ENCODE results near the gene DENND1C. TPM values are rescaled to one million over a fixed set of nuclear protein-coding genes. Genes with fewer than 3 reads are reported as not detected.
A peak's percentile ranks its signal among the peaks of the same experiment; 100 is the strongest.

The DENND1C gene
- total and polyA plus RNA-seq, 9 of the 15 experiments (the other 6 are each of a cell fraction or from before 2014, with no cell fraction given), result 0.03 to 1.2 (median 0.32) TPM; not detected in 1

GRCh38 chr19:6429419-6430221 is 52.0 kb downstream of the DENND1C start (continued):
- peak; percentile 78 to 85; a peak in 3 of 4 replicates for TF ChIP-seq ETV6 (IDR thresholded peaks at IDR 0.05; ENCODE audit: borderline replicate concordance in 1 of 2, low read depth in 2 of 2, low read length in 1 of 2)
- no peak for TF ChIP-seq ETV6 (CRISPR knock-in tag; IDR thresholded peaks at IDR 0.05; ENCODE audit: borderline replicate concordance)
- no peak for TF ChIP-seq XRCC5 (IDR thresholded peaks at IDR 0.05; ENCODE audit: low read depth, low read length)
- TF ChIP-seq, protein P1, sequence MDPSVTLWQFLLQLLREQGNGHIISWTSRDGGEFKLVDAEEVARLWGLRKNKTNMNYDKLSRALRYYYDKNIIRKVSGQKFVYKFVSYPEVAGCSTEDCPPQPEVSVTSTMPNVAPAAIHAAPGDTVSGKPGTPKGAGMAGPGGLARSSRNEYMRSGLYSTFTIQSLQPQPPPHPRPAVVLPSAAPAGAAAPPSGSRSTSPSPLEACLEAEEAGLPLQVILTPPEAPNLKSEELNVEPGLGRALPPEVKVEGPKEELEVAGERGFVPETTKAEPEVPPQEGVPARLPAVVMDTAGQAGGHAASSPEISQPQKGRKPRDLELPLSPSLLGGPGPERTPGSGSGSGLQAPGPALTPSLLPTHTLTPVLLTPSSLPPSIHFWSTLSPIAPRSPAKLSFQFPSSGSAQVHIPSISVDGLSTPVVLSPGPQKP (CRISPR knock-in tag; IDR thresholded peaks at IDR 0.05), result no peak
- peak; percentile 43 for TF ChIP-seq ARID1B (IDR thresholded peaks at IDR 0.05)
- peak; percentile 62 for TF ChIP-seq RBFOX2 (IDR thresholded peaks at IDR 0.05; ENCODE audit: low read depth, low read length)
- TF ChIP-seq NR2F6 (CRISPR knock-in tag; IDR thresholded peaks at IDR 0.05), result no peak
- TF ChIP-seq FOSL1 (tag; conservative IDR thresholded peaks at IDR 0.05), result no peak
- peak; percentile 37; the same call in 1 of the 2 replicates for TF ChIP-seq DPF2 (IDR thresholded peaks at IDR 0.05)
- TF ChIP-seq EWSR1 (IDR thresholded peaks at IDR 0.05; ENCODE audit: borderline replicate concordance, low read depth, partially characterized antibody), result no peak
- peak; percentile 71; the same call in 1 of the 2 replicates for TF ChIP-seq ELF1 (tag; IDR thresholded peaks at IDR 0.05)
- no peak for TF ChIP-seq BDP1 (IDR thresholded peaks at IDR 0.05; ENCODE audit: insufficient read depth, insufficient read length)
- peak; percentile 99 for TF ChIP-seq ZNF263 (CRISPR knock-in tag; IDR thresholded peaks at IDR 0.05; ENCODE audit: borderline replicate concordance)
- peak; percentile 68 for TF ChIP-seq ZEB2 (IDR thresholded peaks at IDR 0.05)
- peak; percentile 52; the same call in 1 of the 2 replicates for TF ChIP-seq HINFP (tag; conservative IDR thresholded peaks at IDR 0.05; ENCODE audit: low read depth)
- TF ChIP-seq, protein P2, sequence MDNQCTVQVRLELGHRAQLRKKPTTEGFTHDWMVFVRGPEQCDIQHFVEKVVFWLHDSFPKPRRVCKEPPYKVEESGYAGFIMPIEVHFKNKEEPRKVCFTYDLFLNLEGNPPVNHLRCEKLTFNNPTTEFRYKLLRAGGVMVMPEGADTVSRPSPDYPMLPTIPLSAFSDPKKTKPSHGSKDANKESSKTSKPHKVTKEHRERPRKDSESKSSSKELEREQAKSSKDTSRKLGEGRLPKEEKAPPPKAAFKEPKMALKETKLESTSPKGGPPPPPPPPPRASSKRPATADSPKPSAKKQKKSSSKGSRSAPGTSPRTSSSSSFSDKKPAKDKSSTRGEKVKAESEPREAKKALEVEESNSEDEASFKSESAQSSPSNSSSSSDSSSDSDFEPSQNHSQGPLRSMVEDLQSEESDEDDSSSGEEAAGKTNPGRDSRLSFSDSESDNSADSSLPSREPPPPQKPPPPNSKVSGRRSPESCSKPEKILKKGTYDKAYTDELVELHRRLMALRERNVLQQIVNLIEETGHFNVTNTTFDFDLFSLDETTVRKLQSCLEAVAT (IDR thresholded peaks at IDR 0.05), result peak; percentile 50 to 83; a peak in 3 of 4 replicates
- no peak for TF ChIP-seq PURB (CRISPR knock-in tag; IDR thresholded peaks at IDR 0.05; ENCODE audit: low read depth)
- TF ChIP-seq, protein P3, sequence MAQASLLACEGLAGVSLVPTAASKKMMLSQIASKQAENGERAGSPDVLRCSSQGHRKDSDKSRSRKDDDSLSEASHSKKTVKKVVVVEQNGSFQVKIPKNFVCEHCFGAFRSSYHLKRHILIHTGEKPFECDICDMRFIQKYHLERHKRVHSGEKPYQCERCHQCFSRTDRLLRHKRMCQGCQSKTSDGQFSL (CRISPR knock-in tag; IDR thresholded peaks at IDR 0.05), result peak; percentile 62; the same call in 1 of the 2 replicates
- TF ChIP-seq, protein P3 (tag; IDR thresholded peaks at IDR 0.05), result no peak
- no peak for TF ChIP-seq SP2 (IDR thresholded peaks at IDR 0.05; ENCODE audit: extremely low read depth, low read depth, low read length, poor library complexity, severe bottlenecking)
- TF ChIP-seq MAFK (IDR thresholded peaks at IDR 0.05; ENCODE audit: low read length), result no peak
- peak; percentile 86 for TF ChIP-seq EP400 (IDR thresholded peaks at IDR 0.05)

Data from K562 (cell line).